Right lobe of liver (tissue), 6 donors: Measurements from ENCODE around the gene NTN5. TPM values are rescaled to one million over a fixed set of nuclear protein-coding genes. Genes with fewer than 3 reads are reported as not detected.
A peak's percentile ranks its signal among the peaks of the same experiment; 100 is the strongest.

ENCODE experiments used
- ATAC-seq, 4 donors: fragments of 200-7000 bp; cut with Tn5 transposase; one replicate each; pipeline ENCODE4 v1.9.1; 2020; ENCODE audit warnings: mild to moderate bottlenecking in 4 of 4, moderate library complexity in 4 of 4
- DNase-seq, 3 donors: peaks; one replicate each; pipeline ENCODE4 v3.0.0-alpha.2; 2020
- H3K27ac ChIP-seq, 3 donors: fragments of 200-600 bp; one replicate each; pipeline ENCODE4 v1.8.0; 2022
- H3K27me3 ChIP-seq, 2 donors: fragments of 200-600 bp; one replicate each; pipeline ENCODE4 v1.8.0; 2022
- H3K36me3 ChIP-seq, 4 donors: fragments of 200-600 bp; sonication (generic) in 1 of 4; one replicate each; pipeline versions ENCODE4 v1.5.1 to v1.8.0; 2017 to 2022; ENCODE audit warnings: control low read depth in 1 of 4
- H3K4me1 ChIP-seq, 4 donors: fragments of 200-600 bp; sonication (generic) in 1 of 4; one replicate each; pipeline versions ENCODE4 v1.5.1 to v1.8.0; 2017 to 2022; ENCODE audit warnings: control low read depth in 1 of 4
- H3K4me3 ChIP-seq, 3 donors: fragments of 200-600 bp; one replicate each; pipeline ENCODE4 v1.8.0; 2022
- H3K9me3 ChIP-seq, 4 donors: fragments of 200-600 bp; sonication (generic) in 1 of 4; one replicate each; pipeline versions ENCODE4 v1.5.1 to v1.8.0; 2017 to 2022; ENCODE audit warnings: control low read depth in 1 of 4
- CTCF ChIP-seq, 4 donors: fragments of 200-600 bp in 3 of 4; fragments of 450-650 bp in 1 of 4; IDR thresholded peaks; one replicate each; pipeline versions ENCODE4 v1.5.1 to v1.8.0; 2016 to 2022; ENCODE audit warnings: antibody characterized with exemption in 4 of 4, mild to moderate bottlenecking in 2 of 4
- POLR2A ChIP-seq: fragments of 450-650 bp; IDR thresholded peaks from one replicate; pipeline ENCODE4 v1.6.1; 2017; ENCODE audit warnings: antibody characterized with exemption, mild to moderate bottlenecking
- WGBS: methylation state at CpG from one replicate; pipeline ENCODE4 v1.1.6; 2018; ENCODE audit warnings: low coverage, low lambda C conversion rate; ENCODE audit not compliant: insufficient coverage; ENCODE audit errors: missing lambda C conversion rate; 5-methylcytosine and 5-hydroxymethylcytosine counted together
- intact Hi-C, 2 donors: fragments of 100-400 bp; cut with DNase I; formaldehyde crosslinking; loops; one replicate each; pipeline versions ENCODE4 v1.11.2 to v1.14.1; 2022
- total RNA-seq, 6 experiments: library from RNA; depleted of rRNA in 2 of 6; stranded (reverse); fragments of >200 nt in 2 of 6; fragmentation: NEBNext Ultra II Directional in 3 of 6; extraction: Animal tissue kit (Norgen Biotek cat#: 25700) in 3 of 6; gene quantifications; one replicate each; pipeline versions ENCODE4 v1.1.0 to v1.2.4, GENCODE V29; 2016 to 2023
- donor health status: DM: no; HTN: yes; CAD: no.
- donor health status: DM: no; HTN: no; CAD: no.
- donor health status: DM: no; HTN: no; CAD: no.
- donor health status: DM: no; HTN: yes; CAD: no.
- donor health status: DM: no; HTN: yes; CAD: no.

NTN5 gene
- total RNA-seq, 6 experiments from 2014 or later = 0.11 to 0.32 TPM; not detected in 4

- H3K27ac ChIP-seq = no peak overlapping the region
- H3K9me3 ChIP-seq = no peaks in the 10 kb centered on the region
- ATAC-seq (no peak), DNase-seq (no peak)
- intact Hi-C loops = no loop called here
- H3K4me3 ChIP-seq = no peak overlapping the region
- TF ChIP-seq POLR2A = no peak
- TF ChIP-seq CTCF (IDR thresholded peaks at IDR 0.05) = no peak
- H3K27me3 ChIP-seq = no peaks in the 10 kb centered on the region
- WGBS = 57% methylated on average over 11 of the region's 33 CpGs
- no peaks in the 10 kb centered on the region for H3K36me3 ChIP-seq
- H3K4me1 ChIP-seq = peaks cover 0 to 12% (median 4%) of the 10 kb centered on the region in 4 donors
These were observed 33.1 kb downstream of the NTN5 start for GRCh38 chr19:48639483-48640375.

GRCh38 chr19:48638831-48639381 lies 33.9 kb downstream of the NTN5 start:
- no peaks in the 10 kb centered on the region for H3K9me3 ChIP-seq
- no peak overlapping the region for H3K4me3 ChIP-seq
- WGBS = 65% methylated on average over 11 of the region's 16 CpGs
- H3K27ac ChIP-seq = peak overlapping the region in 1 of 3 donors; percentile 88
- DNase-seq (peak in 2 of 3 donors; percentile 39 to 57), ATAC-seq (no peak)
- H3K27me3 ChIP-seq = no peaks in the 10 kb centered on the region
- no peaks in the 10 kb centered on the region for H3K36me3 ChIP-seq
- intact Hi-C loops = no loop called here
- TF ChIP-seq POLR2A (no peak), CTCF (IDR thresholded peaks at IDR 0.05) (no peak)
- peaks cover 0 to 19% (median 7%) of the 10 kb centered on the region in 4 donors for H3K4me1 ChIP-seq

GRCh38 chr19:48637948-48638830 lies 34.6 kb downstream of the NTN5 start:
- Histone ChIP-seq H3K9me3 (no peaks in the 10 kb centered on the region), H3K27me3 (no peaks in the 10 kb centered on the region), H3K4me3 (peak overlapping the region; percentile 18 to 74 (median 72)), H3K36me3 (no peaks in the 10 kb centered on the region), H3K27ac (peak overlapping the region; percentile 87 to 97 (median 88)), H3K4me1 (peaks cover 0 to 26% (median 14%) of the 10 kb centered on the region in 4 donors)
- intact Hi-C loops = no loop called here
- peak; percentile 19 to 56 (median 46) for ATAC-seq
- WGBS = 7% methylated on average over 21 of the region's 29 CpGs
- TF ChIP-seq CTCF (IDR thresholded peaks at IDR 0.05) (no peak), POLR2A (peak; percentile 54)
- peak; percentile 65 to 90 (median 77) for DNase-seq

- Histone ChIP-seq H3K27me3 (no peaks in the 10 kb centered on the region), H3K27ac (peak overlapping the region; percentile 87 to 97 (median 88)), H3K36me3 (no peaks in the 10 kb centered on the region), H3K4me1 (peaks cover 0 to 31% (median 18%) of the 10 kb centered on the region in 4 donors), H3K9me3 (no peaks in the 10 kb centered on the region), H3K4me3 (peak overlapping the region; percentile 18 to 74 (median 72))
- intact Hi-C loops = no loop called here
- ATAC-seq = peak; percentile 51 to 75 (median 68)
- DNase-seq = peak; percentile 96 to 100 (median 98)
- TF ChIP-seq CTCF (IDR thresholded peaks at IDR 0.05) = no peak
- no peak for TF ChIP-seq POLR2A
- WGBS = 0% methylated on average over 24 of the region's 38 CpGs
These were observed 35.3 kb downstream of the NTN5 start for GRCh38 chr19:48637449-48637947.
